NB4 (cell line): ENCODE results near the gene CCDC126.

ENCODE experiments used
- CTCF ChIP-seq: IDR thresholded peaks from one replicate; pipeline ENCODE4 v1.5.1; 2012; ENCODE audit warnings: low read depth, low read length
- MAX ChIP-seq: IDR thresholded peaks from 2 replicates; pipeline ENCODE4 v1.6.1; 2011; ENCODE audit warnings: low read depth, low read length
- MYC ChIP-seq: IDR thresholded peaks from 2 replicates; pipeline ENCODE4 v1.6.1; 2011; ENCODE audit warnings: low read depth, low read length

GRCh38 chr7:23672033-23672432 lies 74.9 kb downstream of the CCDC126 start:
- TF ChIP-seq MYC (no peak), MAX (no peak), CTCF (no peak)
